Measurements from ENCODE around the gene ZFP90. TPM values are rescaled to one million over a fixed set of nuclear protein-coding genes. Genes with fewer than 3 reads are reported as not detected.

ZFP90 gene
- total and polyA plus RNA-seq, 3 experiments from 2014 or later: 22.4 to 24.3 (median 24.0) TPM

DNA sequence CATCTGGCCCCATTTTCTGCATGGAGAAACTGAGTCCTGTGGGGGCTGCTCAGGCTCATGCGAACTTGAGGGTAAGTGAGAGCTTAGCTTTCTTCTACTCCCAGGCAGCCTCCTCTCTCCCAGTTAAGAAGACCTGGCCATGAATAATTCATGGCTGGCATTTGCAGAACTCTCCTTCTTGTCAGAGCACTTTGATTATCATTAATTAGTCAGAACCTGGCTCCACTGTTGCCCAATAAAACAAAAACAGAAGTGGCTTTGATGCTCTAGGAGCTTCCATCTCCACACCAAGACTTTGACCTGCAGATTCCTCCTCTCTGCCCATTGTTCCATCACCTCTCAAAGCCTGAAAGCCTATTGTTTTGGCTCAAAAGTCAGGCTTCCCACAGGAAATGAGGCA is 60.5 kb downstream of the ZFP90 start:
- ChIA-PET CTCF (no interaction called here), POLR2A (no interaction called here)
- H3K4me3 ChIP-seq (ENCODE audit: low read length): no peak overlapping the region
- Mint-ChIP-seq H3K4me3 (no peak overlapping the region), H3K36me3 (no peaks in the 10 kb centered on the region), H3K27me3 (no peaks in the 10 kb centered on the region), H3K9me3 (no peaks in the 10 kb centered on the region), H3K27ac (no peak overlapping the region), H3K4me1 (no peaks in the 10 kb centered on the region)
- no peak for DNase-seq
- no peaks in the 10 kb centered on the region for H3K9me3 ChIP-seq (ENCODE audit: low read length)
- H3K27ac ChIP-seq (ENCODE audit: low read depth, low read length): no peak overlapping the region
- H3K27me3 ChIP-seq (ENCODE audit: insufficient read depth, low read length, poor library complexity, severe bottlenecking): no peaks in the 10 kb centered on the region
- H3K36me3 ChIP-seq (ENCODE audit: insufficient read depth, low read length): no peaks in the 10 kb centered on the region
- no peaks in the 10 kb centered on the region for H3K4me1 ChIP-seq (ENCODE audit: insufficient read depth, low read length)

DNA sequence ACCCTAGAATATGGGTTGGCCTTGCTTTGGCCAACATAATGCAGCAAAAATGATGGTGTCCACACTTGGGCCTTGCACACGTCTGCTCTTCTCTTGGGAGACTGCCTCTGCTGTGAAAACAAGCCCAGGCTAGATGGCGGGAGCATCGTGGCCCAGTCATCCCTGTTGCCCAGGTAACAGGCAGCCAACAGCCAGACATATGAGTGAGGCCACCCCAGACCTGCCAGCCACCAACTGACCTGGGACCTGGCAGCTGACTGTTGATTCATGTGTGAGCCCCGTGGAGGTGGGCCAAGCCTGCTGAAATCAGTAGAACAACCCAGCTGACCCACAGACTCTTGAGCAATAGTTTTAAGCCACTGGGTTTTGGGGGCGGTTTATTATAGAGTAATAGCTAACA is 66.7 kb downstream of the ZFP90 start:
- Mint-ChIP-seq H3K4me1 (no peaks in the 10 kb centered on the region), H3K27me3 (peaks cover 0 to 1% of the 10 kb centered on the region in 2 donors), H3K36me3 (peaks cover 0 to 1% (median 0%) of the 10 kb centered on the region in 3 donors), H3K4me3 (no peak overlapping the region), H3K27ac (no peak overlapping the region), H3K9me3 (no peaks in the 10 kb centered on the region)
- H3K36me3 ChIP-seq (ENCODE audit: insufficient read depth, low read length): no peaks in the 10 kb centered on the region
- no peak overlapping the region for H3K4me3 ChIP-seq (ENCODE audit: low read length)
- H3K4me1 ChIP-seq (ENCODE audit: insufficient read depth, low read length): no peaks in the 10 kb centered on the region
- no peaks in the 10 kb centered on the region for H3K9me3 ChIP-seq (ENCODE audit: low read length)
- POLR2A ChIA-PET: no interaction called here
- H3K27ac ChIP-seq (ENCODE audit: low read depth, low read length): no peak overlapping the region
- DNase-seq: no peak
- no peaks in the 10 kb centered on the region for H3K27me3 ChIP-seq (ENCODE audit: insufficient read depth, low read length, poor library complexity, severe bottlenecking)
- CTCF ChIA-PET: interaction anchor here (1.2 to 1.8 kb wide), 2 partner anchors 14 to 21 kb away, joined by 3 to 5 read pairs; no protein-coding TSS in a partner anchor

GRCh38 chr16:68607443-68607842 is 68.4 kb downstream of the ZFP90 start:
- ChIA-PET CTCF (no interaction called here), POLR2A (no interaction called here)
- Mint-ChIP-seq H3K36me3 (peaks cover 0 to 8% (median 2%) of the 10 kb centered on the region in 3 donors), H3K4me3 (no peak overlapping the region), H3K27ac (peak overlapping the region in 1 of 8 donors; percentile 74), H3K9me3 (peaks cover 0 to under 1% (median 0%) of the 10 kb centered on the region in 5 donors), H3K27me3 (peaks cover 0 to 1% of the 10 kb centered on the region in 2 donors), H3K4me1 (no peaks in the 10 kb centered on the region)
- Histone ChIP-seq H3K9me3 (ENCODE audit: low read length) (no peaks in the 10 kb centered on the region), H3K36me3 (ENCODE audit: insufficient read depth, low read length) (no peaks in the 10 kb centered on the region), H3K4me1 (ENCODE audit: insufficient read depth, low read length) (no peaks in the 10 kb centered on the region), H3K4me3 (ENCODE audit: low read length) (no peak overlapping the region), H3K27me3 (ENCODE audit: insufficient read depth, low read length, poor library complexity, severe bottlenecking) (no peaks in the 10 kb centered on the region), H3K27ac (ENCODE audit: low read depth, low read length) (no peak overlapping the region)
- no peak for DNase-seq

- Mint-ChIP-seq H3K4me3 (no peak overlapping the region), H3K27ac (no peak overlapping the region), H3K9me3 (peaks cover 0 to 3% (median 1%) of the 10 kb centered on the region in 5 donors), H3K27me3 (peaks cover 0 to 1% of the 10 kb centered on the region in 2 donors), H3K36me3 (peaks cover 0 to 11% (median 5%) of the 10 kb centered on the region in 3 donors), H3K4me1 (no peaks in the 10 kb centered on the region)
- H3K4me1 ChIP-seq (ENCODE audit: insufficient read depth, low read length): no peaks in the 10 kb centered on the region
- no peak overlapping the region for H3K4me3 ChIP-seq (ENCODE audit: low read length)
- no peaks in the 10 kb centered on the region for H3K9me3 ChIP-seq (ENCODE audit: low read length)
- H3K27me3 ChIP-seq (ENCODE audit: insufficient read depth, low read length, poor library complexity, severe bottlenecking): no peaks in the 10 kb centered on the region
- CTCF ChIA-PET: no interaction called here
- POLR2A ChIA-PET: no interaction called here
- H3K36me3 ChIP-seq (ENCODE audit: insufficient read depth, low read length): no peaks in the 10 kb centered on the region
- no peak overlapping the region for H3K27ac ChIP-seq (ENCODE audit: low read depth, low read length)
- DNase-seq: no peak
These were observed 69.2 kb downstream of the ZFP90 start for GRCh38 chr16:68608330-68608729.

DNA sequence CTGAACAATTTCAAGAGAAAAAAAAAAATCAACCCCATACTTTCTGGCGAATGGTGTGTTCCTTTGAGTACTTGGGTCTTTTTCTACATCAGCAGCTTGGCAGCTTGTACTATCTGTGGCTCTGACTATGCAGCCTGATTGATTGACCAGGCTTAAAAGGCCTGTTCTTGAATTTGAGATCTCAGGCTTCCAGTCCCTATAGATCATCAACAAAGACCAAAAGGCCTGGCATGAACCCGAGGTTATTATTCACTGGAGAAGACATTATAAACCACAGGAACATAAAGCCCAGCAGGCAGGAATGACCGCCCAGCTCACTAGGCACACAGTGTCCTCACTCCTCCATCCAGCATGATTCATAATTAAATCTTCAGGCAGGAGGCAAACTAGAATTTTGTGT is 73.9 kb downstream of the ZFP90 start:
- H3K9me3 ChIP-seq (ENCODE audit: low read length): no peaks in the 10 kb centered on the region
- Mint-ChIP-seq H3K27ac (no peak overlapping the region), H3K9me3 (peaks cover 2 to 9% (median 3%) of the 10 kb centered on the region in 5 donors), H3K27me3 (no peaks in the 10 kb centered on the region), H3K4me3 (no peak overlapping the region), H3K4me1 (no peaks in the 10 kb centered on the region), H3K36me3 (peaks cover 0 to 18% (median 5%) of the 10 kb centered on the region in 3 donors)
- no peak for DNase-seq
- H3K36me3 ChIP-seq (ENCODE audit: insufficient read depth, low read length): no peaks in the 10 kb centered on the region
- no peaks in the 10 kb centered on the region for H3K27me3 ChIP-seq (ENCODE audit: insufficient read depth, low read length, poor library complexity, severe bottlenecking)
- no peaks in the 10 kb centered on the region for H3K4me1 ChIP-seq (ENCODE audit: insufficient read depth, low read length)
- ChIA-PET POLR2A (no interaction called here), CTCF (no interaction called here)
- H3K4me3 ChIP-seq (ENCODE audit: low read length): no peak overlapping the region
- no peak overlapping the region for H3K27ac ChIP-seq (ENCODE audit: low read depth, low read length)

DNA sequence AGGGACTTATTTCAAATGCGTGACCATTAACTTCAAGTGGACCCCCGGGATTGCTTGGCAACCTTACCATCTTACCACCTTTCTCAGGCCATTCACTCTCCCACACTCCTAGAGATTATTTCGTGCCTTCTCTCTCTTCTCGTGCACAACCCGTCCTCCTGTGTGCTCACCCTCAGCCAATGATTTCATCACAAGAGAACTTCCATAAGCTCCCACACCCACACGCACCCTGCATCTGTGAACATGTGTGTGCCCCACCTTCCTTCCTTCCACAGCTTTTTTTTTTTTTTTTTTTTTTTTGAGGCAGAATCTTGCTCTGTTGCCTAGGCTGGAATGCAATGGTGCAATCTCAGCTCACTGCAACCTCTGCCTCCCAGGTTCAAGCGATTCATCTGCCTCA is 78.6 kb downstream of the ZFP90 start:
- H3K9me3 Mint-ChIP-seq: peaks cover 0 to 9% (median 3%) of the 10 kb centered on the region in 5 donors

More for the DNA sequence above, 78.6 kb downstream of the ZFP90 start:
- H3K27ac ChIP-seq (ENCODE audit: low read depth, low read length): no peak overlapping the region
- no peaks in the 10 kb centered on the region for H3K4me1 ChIP-seq (ENCODE audit: insufficient read depth, low read length)
- no peak overlapping the region for H3K4me3 ChIP-seq (ENCODE audit: low read length)
- no peaks in the 10 kb centered on the region for H3K36me3 ChIP-seq (ENCODE audit: insufficient read depth, low read length)
- DNase-seq: no peak
- Mint-ChIP-seq H3K4me1 (no peaks in the 10 kb centered on the region), H3K4me3 (no peak overlapping the region), H3K27ac (no peak overlapping the region), H3K27me3 (no peaks in the 10 kb centered on the region), H3K36me3 (peaks cover 0 to 7% (median 0%) of the 10 kb centered on the region in 3 donors)
- CTCF ChIA-PET: no interaction called here
- POLR2A ChIA-PET: no interaction called here
- no peaks in the 10 kb centered on the region for H3K27me3 ChIP-seq (ENCODE audit: insufficient read depth, low read length, poor library complexity, severe bottlenecking)
- no peaks in the 10 kb centered on the region for H3K9me3 ChIP-seq (ENCODE audit: low read length)

Other genes starting within 250 kb of the ZFP90 start
- gene SLC7A6OS, start 228.3 kb upstream of the ZFP90 start, total RNA-seq: 10 to 100 TPM; 21.8 to 25.5 TPM
- 28.2 TPM for gene SLC7A6OS, start 228.3 kb upstream of the ZFP90 start, polyA plus RNA-seq
- 10 to 100 TPM; 61.1 to 67.5 TPM for gene PRMT7, start 228.3 kb upstream of the ZFP90 start, total RNA-seq
- gene PRMT7, start 228.3 kb upstream of the ZFP90 start, polyA plus RNA-seq: 41.8 TPM
- under 1 TPM; 0.15 to 0.22 TPM for gene SMPD3, start 90.8 kb upstream of the ZFP90 start, total RNA-seq
- 1.6 TPM for gene SMPD3, start 90.8 kb upstream of the ZFP90 start, polyA plus RNA-seq
- not detected for gene CDH3, start 106.0 kb downstream of the ZFP90 start, total RNA-seq
- gene CDH3, start 106.0 kb downstream of the ZFP90 start, polyA plus RNA-seq: 0.14 TPM
- gene CDH1, start 198.0 kb downstream of the ZFP90 start, total RNA-seq: under 1 TPM; 0.18 to 0.37 TPM
- 0.94 TPM for gene CDH1, start 198.0 kb downstream of the ZFP90 start, polyA plus RNA-seq

Data from CD8-positive, alpha-beta memory T cell (primary cell).